ENCODE data around the gene SKI.

GRCh38 chr1:2205191-2205952 is 22.7 kb upstream of the SKI start:
- TF ChIP-seq CTCF (IDR thresholded peaks at IDR 0.05) (no peak), EZH2 (IDR thresholded peaks at IDR 0.05; ENCODE audit: borderline replicate concordance, insufficient read depth, low read depth, low read length, poor library complexity, severe bottlenecking) (no peak)

Data from B cell (primary cell).